Duodenal mucosa (tissue), 2 donors: ENCODE data around the gene INSYN2A.

Source experiments
- H3K27ac ChIP-seq: one replicate; pipeline ENCODE4 v1.7.0; 2013; ENCODE audit warnings: low read depth, low read length
- H3K27me3 ChIP-seq, 2 donors: one replicate each; pipeline ENCODE4 v1.7.0; 2013; ENCODE audit warnings: low read length in 2 of 2, control low read depth in 1 of 2; ENCODE audit not compliant: insufficient read depth in 2 of 2, control insufficient read depth in 1 of 2
- H3K36me3 ChIP-seq, 2 donors: one replicate each; pipeline ENCODE4 v1.7.0; 2013; ENCODE audit warnings: low read length in 2 of 2, control low read depth in 1 of 2; ENCODE audit not compliant: insufficient read depth in 2 of 2, control insufficient read depth in 1 of 2
- H3K4me1 ChIP-seq, 2 donors: one replicate each; pipeline ENCODE4 v1.7.0; 2013; ENCODE audit warnings: low read length in 2 of 2, control low read depth in 1 of 2; ENCODE audit not compliant: insufficient read depth in 2 of 2, control insufficient read depth in 1 of 2
- H3K4me3 ChIP-seq, 2 donors: one replicate each; pipeline ENCODE4 v1.7.0; 2013; ENCODE audit warnings: low read length in 2 of 2, low read depth in 1 of 2
- H3K9ac ChIP-seq, 2 donors: one replicate each; pipeline ENCODE4 v1.7.0; 2013; ENCODE audit warnings: low read length in 2 of 2, low read depth in 1 of 2
- H3K9me3 ChIP-seq, 2 donors: one replicate each; pipeline ENCODE4 v1.7.0; 2013; ENCODE audit warnings: low read length in 2 of 2, control low read depth in 1 of 2; ENCODE audit not compliant: control insufficient read depth in 1 of 2

INSYN2A gene

DNA sequence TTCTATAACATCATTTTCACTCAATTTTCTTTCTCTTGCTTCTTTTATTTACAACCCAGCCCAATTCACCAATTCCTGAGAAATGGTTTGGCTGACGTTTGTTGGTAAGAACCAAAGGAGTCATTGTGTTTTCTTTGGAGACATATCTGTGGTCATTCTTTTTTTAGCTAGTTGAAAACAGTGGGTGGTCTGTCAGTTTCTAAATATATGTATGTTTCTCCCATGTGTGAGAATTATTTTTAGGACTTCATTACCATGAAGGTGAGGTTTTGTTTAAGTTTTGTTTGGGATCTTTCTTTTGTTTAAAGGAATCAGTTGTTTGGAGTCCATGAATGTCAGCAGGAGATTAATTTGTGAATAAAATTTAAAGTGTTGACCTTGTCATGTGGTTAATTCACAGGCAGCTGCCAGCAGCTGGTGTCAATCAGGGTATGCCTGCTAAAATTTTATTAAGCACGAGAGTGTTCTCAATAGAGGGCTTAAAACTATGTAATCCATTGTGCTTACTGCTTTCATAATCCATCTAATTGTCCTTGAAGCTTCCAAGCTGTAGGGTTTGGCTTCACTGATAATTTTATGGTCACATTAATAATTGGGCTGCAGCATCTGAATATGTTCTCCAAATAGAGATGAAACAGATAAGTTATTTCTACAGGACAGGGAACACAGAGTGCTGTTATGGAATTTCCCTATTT, 38.7 kb downstream of the INSYN2A start:
- Histone ChIP-seq H3K27me3 (no peaks in the 10 kb centered on the region), H3K9ac (no peak overlapping the region), H3K4me3 (no peak overlapping the region), H3K4me1 (peaks cover 0 to 4% of the 10 kb centered on the region in 2 donors), H3K36me3 (no peaks in the 10 kb centered on the region), H3K9me3 (no peaks in the 10 kb centered on the region), H3K27ac (no peak overlapping the region)

DNA sequence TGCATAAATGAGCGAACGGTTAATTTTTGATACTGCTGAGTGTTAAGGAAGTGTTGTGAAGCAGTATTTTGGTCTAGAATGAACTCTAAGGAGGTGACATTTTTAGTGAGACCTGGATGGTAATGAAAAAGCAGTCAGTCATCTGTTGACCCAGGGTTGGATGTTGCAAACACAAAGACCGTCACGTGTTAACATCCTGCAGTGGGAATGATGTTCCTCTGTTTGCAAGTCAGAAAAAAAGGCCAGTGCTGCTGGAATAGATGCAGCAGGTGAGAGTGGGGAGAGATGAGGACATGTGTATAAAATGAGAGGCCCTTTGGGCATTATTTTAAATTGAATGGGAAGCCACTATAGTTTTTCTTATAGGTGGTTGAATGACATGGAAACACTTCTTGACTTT, 39.3 kb downstream of the INSYN2A start:
- Histone ChIP-seq H3K27ac (no peak overlapping the region), H3K27me3 (no peaks in the 10 kb centered on the region), H3K9me3 (no peaks in the 10 kb centered on the region), H3K4me1 (peaks cover 0 to 3% of the 10 kb centered on the region in 2 donors), H3K36me3 (no peaks in the 10 kb centered on the region), H3K4me3 (no peak overlapping the region), H3K9ac (no peak overlapping the region)

DNA sequence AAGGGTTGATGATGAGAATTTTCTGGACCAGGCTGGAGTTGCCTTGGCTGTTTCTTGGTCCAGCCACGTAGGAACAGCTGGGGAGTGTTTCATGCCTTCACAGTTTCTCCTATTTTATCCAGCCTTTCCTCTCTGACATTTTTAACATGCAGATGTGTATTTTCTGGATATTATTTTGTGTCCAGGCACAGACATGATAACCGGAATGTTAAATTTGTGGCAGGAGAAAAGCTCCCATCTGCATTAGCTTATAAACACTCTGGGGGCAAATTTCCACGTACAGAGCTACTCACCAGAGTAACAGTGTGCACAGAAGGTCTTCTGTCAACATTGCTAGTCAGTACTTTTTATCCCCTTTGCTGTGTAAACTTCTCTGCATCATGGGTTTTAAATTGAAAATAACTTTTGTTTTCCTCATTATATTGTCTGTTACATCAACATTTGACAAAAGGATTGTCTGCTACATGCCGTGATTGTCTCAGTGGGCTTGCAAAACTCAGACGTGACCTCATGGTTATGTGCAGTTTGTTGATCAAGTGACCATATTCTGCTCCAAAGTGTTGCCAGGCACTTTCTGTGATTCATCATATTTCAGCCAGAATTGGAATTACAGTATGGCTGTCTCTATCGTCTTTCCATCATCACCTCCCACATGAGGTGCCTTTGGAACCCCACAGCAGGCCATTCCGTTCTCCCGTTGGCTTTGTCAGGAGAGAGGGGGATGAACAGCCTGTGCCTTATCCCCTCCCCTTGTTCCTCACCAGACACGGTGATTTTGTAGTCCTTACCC, 41.4 kb downstream of the INSYN2A start:
- Histone ChIP-seq H3K36me3 (no peaks in the 10 kb centered on the region), H3K27ac (no peak overlapping the region), H3K27me3 (no peaks in the 10 kb centered on the region), H3K4me3 (no peak overlapping the region), H3K9ac (no peak overlapping the region), H3K9me3 (no peaks in the 10 kb centered on the region), H3K4me1 (peaks cover 0 to 3% of the 10 kb centered on the region in 2 donors)

DNA sequence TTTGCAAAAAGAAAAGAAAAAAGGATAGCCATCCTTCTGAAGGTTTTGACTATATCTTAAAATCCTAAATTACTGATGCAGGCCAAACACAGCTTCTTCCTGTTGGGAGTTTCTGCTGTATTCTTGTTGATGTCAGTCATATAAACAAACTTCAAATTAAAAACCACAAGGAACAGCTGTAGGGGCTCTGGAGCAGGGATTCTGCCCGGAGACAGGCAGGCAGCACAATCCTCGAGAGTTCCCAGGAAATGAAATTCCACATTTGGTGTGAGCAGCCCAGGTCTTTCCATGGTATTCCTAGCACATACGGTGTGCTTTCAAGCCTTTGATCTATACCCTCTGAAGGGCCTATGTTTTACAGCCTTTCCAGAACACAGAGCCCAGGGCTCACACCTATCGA, 43.2 kb downstream of the INSYN2A start:
- Histone ChIP-seq H3K9ac (no peak overlapping the region), H3K36me3 (no peaks in the 10 kb centered on the region), H3K27ac (no peak overlapping the region), H3K4me1 (peaks cover 0 to 3% of the 10 kb centered on the region in 2 donors), H3K27me3 (no peaks in the 10 kb centered on the region), H3K9me3 (no peaks in the 10 kb centered on the region), H3K4me3 (no peak overlapping the region)

DNA sequence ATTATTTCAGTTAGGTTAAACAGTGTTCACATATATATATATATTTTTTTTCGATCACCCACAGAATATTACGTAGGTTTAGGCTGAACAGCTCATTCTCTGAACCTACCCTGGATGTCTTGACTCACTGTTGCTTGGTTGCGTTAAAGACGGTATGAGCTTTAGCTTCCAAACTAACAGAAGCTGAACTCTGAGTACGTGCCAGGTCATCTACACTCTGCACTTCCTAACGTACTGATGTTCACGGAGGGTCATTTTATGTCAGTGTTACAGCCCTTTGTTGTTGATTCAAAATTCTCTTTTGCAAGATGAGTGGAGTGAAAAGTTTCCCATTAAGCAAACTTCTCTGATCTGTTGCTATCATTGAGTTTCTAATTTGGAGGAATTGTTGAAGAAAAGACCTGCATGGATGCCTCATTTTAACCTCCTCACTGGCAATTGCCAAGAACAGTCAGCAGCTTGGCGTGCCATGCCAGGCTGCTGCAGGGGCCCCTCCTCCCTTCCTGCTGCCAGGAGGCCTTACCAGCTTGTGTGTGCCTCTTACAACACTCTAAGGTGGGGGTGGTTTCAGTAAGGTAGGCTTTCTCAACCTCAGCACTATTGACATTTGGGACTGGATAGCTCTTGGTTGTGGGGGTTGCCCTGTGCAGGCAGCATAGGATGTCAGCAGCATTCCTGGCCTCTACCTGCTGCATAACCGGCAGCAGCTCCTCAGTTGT, 44.3 kb downstream of the INSYN2A start:
- Histone ChIP-seq H3K4me3 (no peak overlapping the region), H3K4me1 (peaks cover 0 to 3% of the 10 kb centered on the region in 2 donors), H3K9ac (no peak overlapping the region), H3K27me3 (no peaks in the 10 kb centered on the region), H3K9me3 (no peaks in the 10 kb centered on the region), H3K36me3 (no peaks in the 10 kb centered on the region), H3K27ac (no peak overlapping the region)

DNA sequence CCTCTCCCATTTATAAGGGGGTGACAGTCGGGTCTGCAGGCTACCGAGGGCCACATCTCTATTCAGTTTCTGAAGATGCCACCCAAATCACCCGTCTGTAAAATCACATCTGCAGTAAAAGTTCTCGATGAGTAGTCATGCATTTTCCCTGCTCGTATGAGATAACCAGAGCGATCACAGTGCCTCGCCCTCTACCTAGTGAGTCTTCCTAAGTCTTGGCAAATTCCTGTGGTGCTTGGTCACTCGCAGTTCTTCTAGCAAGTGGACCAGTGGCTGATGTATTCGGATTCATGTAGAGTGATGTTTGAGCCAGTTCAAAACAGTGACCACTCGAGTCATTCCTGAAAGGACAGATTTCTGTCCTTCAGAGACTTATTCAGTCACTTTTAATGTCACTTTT, 44.9 kb downstream of the INSYN2A start:
- H3K4me1 ChIP-seq, result peaks cover 0 to 3% of the 10 kb centered on the region in 2 donors

DNA sequence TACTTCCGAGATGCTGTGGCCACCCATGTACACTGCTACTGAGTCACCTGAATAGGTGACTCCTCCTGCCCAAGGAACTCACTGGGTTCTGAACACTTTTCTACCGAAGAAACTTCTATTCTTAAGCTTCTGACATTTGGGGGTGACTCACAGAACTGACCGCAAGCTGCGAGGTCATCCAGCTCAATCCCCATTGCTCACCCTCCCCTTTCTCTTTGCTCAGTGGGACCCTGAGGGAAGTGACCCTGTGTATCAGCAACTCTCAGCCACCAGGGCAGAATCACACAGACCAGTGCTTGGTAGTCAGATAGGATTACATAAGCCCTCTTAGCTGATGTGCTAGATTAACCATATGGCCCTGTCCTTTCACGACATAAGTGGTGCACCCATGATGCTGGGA, 46.3 kb downstream of the INSYN2A start:
- Histone ChIP-seq H3K27me3 (no peaks in the 10 kb centered on the region), H3K4me3 (no peak overlapping the region), H3K36me3 (no peaks in the 10 kb centered on the region), H3K27ac (no peak overlapping the region), H3K9me3 (no peaks in the 10 kb centered on the region), H3K9ac (no peak overlapping the region), H3K4me1 (peaks cover 0 to 3% of the 10 kb centered on the region in 2 donors)

More for the DNA sequence above, 44.9 kb downstream of the INSYN2A start:
- H3K9me3 ChIP-seq, result no peaks in the 10 kb centered on the region
- no peak overlapping the region for H3K4me3 ChIP-seq
- no peak overlapping the region for H3K27ac ChIP-seq
- no peaks in the 10 kb centered on the region for H3K36me3 ChIP-seq
- H3K27me3 ChIP-seq, result no peaks in the 10 kb centered on the region
- no peak overlapping the region for H3K9ac ChIP-seq

DNA sequence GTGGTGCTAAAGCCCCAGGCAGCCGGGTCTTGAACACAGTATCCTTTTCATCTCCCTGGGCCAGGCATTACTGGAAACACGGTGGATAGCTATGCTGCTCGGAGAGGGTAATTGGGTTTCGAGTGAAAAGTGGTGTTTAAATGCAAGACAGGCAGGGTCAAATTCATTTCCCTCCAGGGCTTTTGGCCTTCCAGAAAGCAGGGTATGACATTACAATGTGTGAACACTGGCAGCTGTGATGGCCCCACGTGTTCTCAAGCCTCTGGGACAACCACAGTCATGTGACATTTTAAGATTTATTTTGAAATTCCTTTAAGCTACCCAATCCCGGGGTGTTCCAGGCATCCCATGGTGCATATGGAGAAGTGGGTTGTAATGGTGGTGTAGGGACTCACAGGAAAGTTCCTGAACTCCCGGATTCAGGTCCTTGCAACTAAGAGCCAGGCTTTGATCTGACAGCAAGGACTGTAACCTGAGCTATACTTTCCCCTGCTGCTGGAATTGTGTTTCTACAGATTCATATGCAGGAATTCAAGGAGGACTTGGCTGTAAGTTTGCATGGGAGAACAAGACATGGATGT, 46.8 kb downstream of the INSYN2A start:
- no peak overlapping the region for H3K27ac ChIP-seq
- no peaks in the 10 kb centered on the region for H3K27me3 ChIP-seq
- peaks cover 0 to 3% of the 10 kb centered on the region in 2 donors for H3K4me1 ChIP-seq
- no peaks in the 10 kb centered on the region for H3K9me3 ChIP-seq
- H3K36me3 ChIP-seq, result no peaks in the 10 kb centered on the region
- H3K4me3 ChIP-seq, result no peak overlapping the region
- no peak overlapping the region for H3K9ac ChIP-seq

DNA sequence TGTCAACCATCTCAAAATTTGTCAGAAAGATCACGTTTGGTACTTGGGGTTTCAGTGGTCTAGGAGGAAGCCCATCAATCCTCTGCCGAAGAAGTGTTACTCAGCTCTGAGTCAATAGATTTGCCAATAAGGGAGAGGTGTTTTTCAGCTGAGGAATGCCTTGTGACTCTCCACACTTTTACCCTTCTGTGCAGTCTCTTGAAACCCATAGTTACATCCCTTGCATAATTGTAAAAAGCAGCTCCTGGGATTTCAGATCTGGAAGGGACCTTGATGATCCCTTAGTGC, 47.5 kb downstream of the INSYN2A start:
- no peaks in the 10 kb centered on the region for H3K27me3 ChIP-seq
- H3K9ac ChIP-seq, result no peak overlapping the region
- H3K27ac ChIP-seq, result no peak overlapping the region
- peaks cover 0 to 3% of the 10 kb centered on the region in 2 donors for H3K4me1 ChIP-seq
- no peaks in the 10 kb centered on the region for H3K9me3 ChIP-seq
- H3K36me3 ChIP-seq, result no peaks in the 10 kb centered on the region
- no peak overlapping the region for H3K4me3 ChIP-seq
